Body of pancreas (tissue), 4 donors: ENCODE data around the gene C15orf40.

Experiments used
- POLR2A ChIP-seq, 3 donors: fragments of 450-650 bp; IDR thresholded peaks; one replicate each; pipeline ENCODE4 v1.6.1; 2016; ENCODE audit warnings: antibody characterized with exemption in 3 of 3, mild to moderate bottlenecking in 2 of 3
- TF ChIP-seq, protein P1 (sequence below), 7 experiments: fragments of 450-650 bp in 4 of 7; fragments of 200-600 bp in 3 of 7; sonication (generic) in 3 of 7; IDR thresholded peaks; one replicate each; pipeline ENCODE4 v1.5.1; 2016 to 2019; ENCODE audit warnings: antibody characterized with exemption in 7 of 7

GRCh38 chr15:82945326-82945725 lies 66.1 kb downstream of the C15orf40 start:
- TF ChIP-seq, protein P1, sequence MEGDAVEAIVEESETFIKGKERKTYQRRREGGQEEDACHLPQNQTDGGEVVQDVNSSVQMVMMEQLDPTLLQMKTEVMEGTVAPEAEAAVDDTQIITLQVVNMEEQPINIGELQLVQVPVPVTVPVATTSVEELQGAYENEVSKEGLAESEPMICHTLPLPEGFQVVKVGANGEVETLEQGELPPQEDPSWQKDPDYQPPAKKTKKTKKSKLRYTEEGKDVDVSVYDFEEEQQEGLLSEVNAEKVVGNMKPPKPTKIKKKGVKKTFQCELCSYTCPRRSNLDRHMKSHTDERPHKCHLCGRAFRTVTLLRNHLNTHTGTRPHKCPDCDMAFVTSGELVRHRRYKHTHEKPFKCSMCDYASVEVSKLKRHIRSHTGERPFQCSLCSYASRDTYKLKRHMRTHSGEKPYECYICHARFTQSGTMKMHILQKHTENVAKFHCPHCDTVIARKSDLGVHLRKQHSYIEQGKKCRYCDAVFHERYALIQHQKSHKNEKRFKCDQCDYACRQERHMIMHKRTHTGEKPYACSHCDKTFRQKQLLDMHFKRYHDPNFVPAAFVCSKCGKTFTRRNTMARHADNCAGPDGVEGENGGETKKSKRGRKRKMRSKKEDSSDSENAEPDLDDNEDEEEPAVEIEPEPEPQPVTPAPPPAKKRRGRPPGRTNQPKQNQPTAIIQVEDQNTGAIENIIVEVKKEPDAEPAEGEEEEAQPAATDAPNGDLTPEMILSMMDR (IDR thresholded peaks at IDR 0.05): no peak
- TF ChIP-seq POLR2A (IDR thresholded peaks at IDR 0.05): no peak
